ENCODE data around the gene AOPEP. TPM values are rescaled to one million over a fixed set of nuclear protein-coding genes. Genes with fewer than 3 reads are reported as not detected.

AOPEP gene
- total RNA-seq, 6 experiments from 2014 or later, result 36.6 to 110 (median 63.3) TPM

GRCh38 chr9:95127249-95128176, 401.0 kb downstream of the AOPEP start:
- intact Hi-C loops (cut with DNase I), result loop anchor here in 1 of 2 donors (10.0 kb wide), 2 partner anchors 353 to 453 kb away; no protein-coding TSS in a partner anchor
- Histone ChIP-seq H3K36me3 (peaks cover 0 to 19% (median 0%) of the 10 kb centered on the region in 4 donors), H3K4me1 (peaks cover 0 to 22% (median 9%) of the 10 kb centered on the region in 4 donors), H3K9me3 (no peaks in the 10 kb centered on the region), H3K27me3 (no peaks in the 10 kb centered on the region), H3K4me3 (peak overlapping the region in 1 of 3 donors; percentile 10), H3K27ac (no peak overlapping the region)
- DNase-seq (peak; percentile 75 to 86 (median 86)), ATAC-seq (peak; percentile 81 to 88 (median 86))
- TF ChIP-seq POLR2A (IDR thresholded peaks at IDR 0.05) (no peak), CTCF (IDR thresholded peaks at IDR 0.05) (peak; percentile 82 to 100 (median 97))
- WGBS (ENCODE audit: insufficient coverage, low coverage, low lambda C conversion rate, missing lambda C conversion rate), result 22% methylated on average over 18 of the region's 35 CpGs

- Histone ChIP-seq H3K4me3 (no peak overlapping the region), H3K9me3 (no peaks in the 10 kb centered on the region), H3K4me1 (peaks cover 0 to 22% (median 11%) of the 10 kb centered on the region in 4 donors), H3K36me3 (peaks cover 0 to 16% (median 0%) of the 10 kb centered on the region in 4 donors), H3K27ac (no peak overlapping the region), H3K27me3 (no peaks in the 10 kb centered on the region)
- ATAC-seq (no peak), DNase-seq (no peak)
- TF ChIP-seq POLR2A (IDR thresholded peaks at IDR 0.05) (no peak), CTCF (IDR thresholded peaks at IDR 0.05) (no peak)
- intact Hi-C loops (cut with DNase I), result loop anchor here in 1 of 2 donors (10.0 kb wide), 2 partner anchors 353 to 453 kb away; no protein-coding TSS in a partner anchor
- 84% methylated on average over 4 of the region's 4 CpGs for WGBS (ENCODE audit: insufficient coverage, low coverage, low lambda C conversion rate, missing lambda C conversion rate)
Observed at GRCh38 chr9:95128177-95128524, 401.7 kb downstream of the AOPEP start.

DNA sequence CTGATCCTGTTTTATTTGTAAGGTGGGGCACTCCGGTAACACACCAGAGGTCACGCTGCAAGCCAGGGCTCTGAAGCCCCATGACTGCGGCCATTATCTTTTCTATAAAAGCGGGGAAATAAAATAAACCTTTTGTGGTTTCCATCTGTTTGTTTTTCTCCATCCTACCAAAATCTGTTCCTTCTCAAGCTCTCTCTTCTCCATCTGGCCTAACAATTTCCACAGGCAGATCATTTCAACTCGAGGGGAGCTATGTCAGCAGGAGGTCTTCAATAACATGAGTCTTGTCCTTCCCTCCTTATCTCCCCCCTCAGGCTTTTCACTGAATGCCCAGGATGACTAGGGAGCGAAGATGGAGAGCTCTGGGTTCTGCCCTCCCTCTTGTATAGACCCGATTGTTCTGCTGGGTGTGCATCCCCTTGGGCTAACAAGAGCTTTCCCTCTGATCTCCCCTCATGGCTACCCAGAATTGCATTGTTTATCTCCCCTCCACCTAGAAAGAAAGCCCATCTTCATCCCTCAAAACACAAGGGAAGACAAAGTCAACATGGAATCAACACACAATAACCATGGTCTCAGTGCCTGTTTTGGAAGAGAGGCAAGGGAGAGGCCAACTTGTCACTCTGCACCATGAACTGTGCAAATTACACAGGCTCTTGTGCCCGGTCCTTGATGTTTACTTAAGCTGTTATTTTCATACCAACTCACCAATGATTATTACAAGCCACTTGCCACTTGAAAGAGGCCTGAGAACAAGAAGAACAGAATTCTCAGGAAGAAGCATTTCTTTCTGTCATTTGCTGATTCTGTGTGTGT, 403.2 kb downstream of the AOPEP start:
- Histone ChIP-seq H3K4me3 (no peak overlapping the region), H3K4me1 (peaks cover 0 to 33% (median 16%) of the 10 kb centered on the region in 4 donors), H3K27me3 (no peaks in the 10 kb centered on the region), H3K9me3 (no peaks in the 10 kb centered on the region), H3K27ac (peak overlapping the region; percentile 46 to 69 (median 55)), H3K36me3 (peaks cover 0 to 9% (median 0%) of the 10 kb centered on the region in 4 donors)
- WGBS (ENCODE audit: insufficient coverage, low coverage, low lambda C conversion rate, missing lambda C conversion rate), result 81% methylated on average over 8 of the region's 8 CpGs
- no peak for TF ChIP-seq POLR2A (IDR thresholded peaks at IDR 0.05)
- no peak for TF ChIP-seq CTCF (IDR thresholded peaks at IDR 0.05)
- DNase-seq (no peak), ATAC-seq (peak; percentile 50 to 67 (median 55))
- intact Hi-C loops (cut with DNase I), result loop anchor here in 1 of 2 donors (10.0 kb wide), 2 partner anchors 355 to 455 kb away; no protein-coding TSS in a partner anchor

GRCh38 chr9:95130484-95130883, 404.0 kb downstream of the AOPEP start:
- no peak overlapping the region for H3K4me3 ChIP-seq
- H3K27me3 ChIP-seq, result no peaks in the 10 kb centered on the region
- H3K27ac ChIP-seq, result peak overlapping the region; percentile 46 to 69 (median 55)
- H3K4me1 ChIP-seq, result peaks cover 0 to 38% (median 19%) of the 10 kb centered on the region in 4 donors
- DNase-seq (no peak), ATAC-seq (peak; percentile 5 to 36 (median 19))
- intact Hi-C loops (cut with DNase I), result no loop called here
- H3K9me3 ChIP-seq, result no peaks in the 10 kb centered on the region
- 15% methylated on average over 5 of the region's 5 CpGs for WGBS (ENCODE audit: insufficient coverage, low coverage, low lambda C conversion rate, missing lambda C conversion rate)
- peaks cover 0 to 5% (median 0%) of the 10 kb centered on the region in 4 donors for H3K36me3 ChIP-seq
- no peak for TF ChIP-seq CTCF (IDR thresholded peaks at IDR 0.05)
- no peak for TF ChIP-seq POLR2A (IDR thresholded peaks at IDR 0.05)
